Measurements from ENCODE around the gene RAPGEF4. TPM values are rescaled to one million over a fixed set of nuclear protein-coding genes. Genes with fewer than 3 reads are reported as not detected.

The RAPGEF4 gene
- total RNA-seq, 1 experiment from 2014 or later: 2.2 TPM

- TF ChIP-seq, protein P1, sequence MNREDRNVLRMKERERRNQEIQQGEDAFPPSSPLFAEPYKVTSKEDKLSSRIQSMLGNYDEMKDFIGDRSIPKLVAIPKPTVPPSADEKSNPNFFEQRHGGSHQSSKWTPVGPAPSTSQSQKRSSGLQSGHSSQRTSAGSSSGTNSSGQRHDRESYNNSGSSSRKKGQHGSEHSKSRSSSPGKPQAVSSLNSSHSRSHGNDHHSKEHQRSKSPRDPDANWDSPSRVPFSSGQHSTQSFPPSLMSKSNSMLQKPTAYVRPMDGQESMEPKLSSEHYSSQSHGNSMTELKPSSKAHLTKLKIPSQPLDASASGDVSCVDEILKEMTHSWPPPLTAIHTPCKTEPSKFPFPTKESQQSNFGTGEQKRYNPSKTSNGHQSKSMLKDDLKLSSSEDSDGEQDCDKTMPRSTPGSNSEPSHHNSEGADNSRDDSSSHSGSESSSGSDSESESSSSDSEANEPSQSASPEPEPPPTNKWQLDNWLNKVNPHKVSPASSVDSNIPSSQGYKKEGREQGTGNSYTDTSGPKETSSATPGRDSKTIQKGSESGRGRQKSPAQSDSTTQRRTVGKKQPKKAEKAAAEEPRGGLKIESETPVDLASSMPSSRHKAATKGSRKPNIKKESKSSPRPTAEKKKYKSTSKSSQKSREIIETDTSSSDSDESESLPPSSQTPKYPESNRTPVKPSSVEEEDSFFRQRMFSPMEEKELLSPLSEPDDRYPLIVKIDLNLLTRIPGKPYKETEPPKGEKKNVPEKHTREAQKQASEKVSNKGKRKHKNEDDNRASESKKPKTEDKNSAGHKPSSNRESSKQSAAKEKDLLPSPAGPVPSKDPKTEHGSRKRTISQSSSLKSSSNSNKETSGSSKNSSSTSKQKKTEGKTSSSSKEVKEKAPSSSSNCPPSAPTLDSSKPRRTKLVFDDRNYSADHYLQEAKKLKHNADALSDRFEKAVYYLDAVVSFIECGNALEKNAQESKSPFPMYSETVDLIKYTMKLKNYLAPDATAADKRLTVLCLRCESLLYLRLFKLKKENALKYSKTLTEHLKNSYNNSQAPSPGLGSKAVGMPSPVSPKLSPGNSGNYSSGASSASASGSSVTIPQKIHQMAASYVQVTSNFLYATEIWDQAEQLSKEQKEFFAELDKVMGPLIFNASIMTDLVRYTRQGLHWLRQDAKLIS (CRISPR knock-in tag; IDR thresholded peaks at IDR 0.05; ENCODE audit: borderline replicate concordance): no peak
- TF ChIP-seq MYBL2 (CRISPR knock-in tag; IDR thresholded peaks at IDR 0.05) (no peak), HMGA2 (CRISPR knock-in tag; IDR thresholded peaks at IDR 0.05) (no peak), OVOL2 (CRISPR knock-in tag; IDR thresholded peaks at IDR 0.05; ENCODE audit: borderline replicate concordance) (no peak), GTF2I (CRISPR knock-in tag; conservative IDR thresholded peaks at IDR 0.05) (no peak)
- TF ChIP-seq, protein P2, sequence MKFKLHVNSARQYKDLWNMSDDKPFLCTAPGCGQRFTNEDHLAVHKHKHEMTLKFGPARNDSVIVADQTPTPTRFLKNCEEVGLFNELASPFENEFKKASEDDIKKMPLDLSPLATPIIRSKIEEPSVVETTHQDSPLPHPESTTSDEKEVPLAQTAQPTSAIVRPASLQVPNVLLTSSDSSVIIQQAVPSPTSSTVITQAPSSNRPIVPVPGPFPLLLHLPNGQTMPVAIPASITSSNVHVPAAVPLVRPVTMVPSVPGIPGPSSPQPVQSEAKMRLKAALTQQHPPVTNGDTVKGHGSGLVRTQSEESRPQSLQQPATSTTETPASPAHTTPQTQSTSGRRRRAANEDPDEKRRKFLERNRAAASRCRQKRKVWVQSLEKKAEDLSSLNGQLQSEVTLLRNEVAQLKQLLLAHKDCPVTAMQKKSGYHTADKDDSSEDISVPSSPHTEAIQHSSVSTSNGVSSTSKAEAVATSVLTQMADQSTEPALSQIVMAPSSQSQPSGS (CRISPR knock-in tag; IDR thresholded peaks at IDR 0.05; ENCODE audit: borderline replicate concordance, low read depth): no peak
- TF ChIP-seq, protein P3, sequence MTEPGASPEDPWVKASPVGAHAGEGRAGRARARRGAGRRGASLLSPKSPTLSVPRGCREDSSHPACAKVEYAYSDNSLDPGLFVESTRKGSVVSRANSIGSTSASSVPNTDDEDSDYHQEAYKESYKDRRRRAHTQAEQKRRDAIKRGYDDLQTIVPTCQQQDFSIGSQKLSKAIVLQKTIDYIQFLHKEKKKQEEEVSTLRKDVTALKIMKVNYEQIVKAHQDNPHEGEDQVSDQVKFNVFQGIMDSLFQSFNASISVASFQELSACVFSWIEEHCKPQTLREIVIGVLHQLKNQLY (CRISPR knock-in tag; IDR thresholded peaks at IDR 0.05): no peak
- TF ChIP-seq, protein P4, sequence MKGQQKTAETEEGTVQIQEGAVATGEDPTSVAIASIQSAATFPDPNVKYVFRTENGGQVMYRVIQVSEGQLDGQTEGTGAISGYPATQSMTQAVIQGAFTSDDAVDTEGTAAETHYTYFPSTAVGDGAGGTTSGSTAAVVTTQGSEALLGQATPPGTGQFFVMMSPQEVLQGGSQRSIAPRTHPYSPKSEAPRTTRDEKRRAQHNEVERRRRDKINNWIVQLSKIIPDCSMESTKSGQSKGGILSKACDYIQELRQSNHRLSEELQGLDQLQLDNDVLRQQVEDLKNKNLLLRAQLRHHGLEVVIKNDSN (CRISPR knock-in tag; IDR thresholded peaks at IDR 0.05): no peak
Measured at GRCh38 chr2:172974762-172975161, 239.1 kb downstream of the RAPGEF4 start (continued).

DNA sequence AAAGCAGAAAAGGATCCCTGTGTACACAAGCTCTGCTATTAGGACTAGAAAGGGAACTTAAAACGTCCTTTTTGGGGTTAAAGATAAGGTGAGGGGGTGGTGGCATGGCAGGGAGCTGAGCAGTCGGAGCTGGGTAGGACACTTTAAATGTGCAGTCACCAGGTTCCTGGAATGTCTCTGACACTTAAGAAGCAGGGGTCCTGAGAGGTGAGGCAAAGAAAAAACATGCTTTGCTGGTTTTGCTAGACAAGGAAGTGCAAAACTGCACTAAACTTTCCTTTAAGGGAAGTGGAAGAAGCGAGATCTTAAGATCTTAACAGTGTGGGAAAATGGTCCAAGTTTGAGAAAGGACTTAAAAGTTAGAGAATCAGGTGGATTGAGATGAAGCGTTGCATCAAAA, 240.5 kb downstream of the RAPGEF4 start:
- no peaks in the 10 kb centered on the region for H3K36me3 Mint-ChIP-seq
- H3K4me3 Mint-ChIP-seq: no peak overlapping the region
- ATAC-seq (no peak), DNase-seq (ENCODE audit: low spot score) (no peak)
- ChIA-PET CTCF (interaction anchor here (0.8 kb wide), 1 partner anchor 422 kb away, joined by 3 read pairs; no protein-coding TSS in a partner anchor), POLR2A (no interaction called here)
- H3K4me1 Mint-ChIP-seq: peaks cover 10% of the 10 kb centered on the region
- H3K9me3 Mint-ChIP-seq: no peaks in the 10 kb centered on the region
- H3K27me3 Mint-ChIP-seq (ENCODE audit: low read depth): no peaks in the 10 kb centered on the region
- no peak overlapping the region for H3K27ac Mint-ChIP-seq
- TF ChIP-seq GRHL2 (CRISPR knock-in tag; IDR thresholded peaks at IDR 0.05; ENCODE audit: insufficient replicate concordance, severe bottlenecking): no peak
- no peak for TF ChIP-seq FOXK1 (CRISPR knock-in tag; IDR thresholded peaks at IDR 0.05)
- TF ChIP-seq, protein P4 (CRISPR knock-in tag; IDR thresholded peaks at IDR 0.05): no peak
- TF ChIP-seq SOX15 (CRISPR knock-in tag; IDR thresholded peaks at IDR 0.05): no peak
- no peak for TF ChIP-seq EMX1 (CRISPR knock-in tag; IDR thresholded peaks at IDR 0.05)
- TF ChIP-seq ZNF317 (CRISPR knock-in tag; IDR thresholded peaks at IDR 0.05; ENCODE audit: borderline replicate concordance, low read depth): no peak
- TF ChIP-seq ZNF138 (CRISPR knock-in tag; conservative IDR thresholded peaks at IDR 0.05): no peak
- TF ChIP-seq, protein P5, sequence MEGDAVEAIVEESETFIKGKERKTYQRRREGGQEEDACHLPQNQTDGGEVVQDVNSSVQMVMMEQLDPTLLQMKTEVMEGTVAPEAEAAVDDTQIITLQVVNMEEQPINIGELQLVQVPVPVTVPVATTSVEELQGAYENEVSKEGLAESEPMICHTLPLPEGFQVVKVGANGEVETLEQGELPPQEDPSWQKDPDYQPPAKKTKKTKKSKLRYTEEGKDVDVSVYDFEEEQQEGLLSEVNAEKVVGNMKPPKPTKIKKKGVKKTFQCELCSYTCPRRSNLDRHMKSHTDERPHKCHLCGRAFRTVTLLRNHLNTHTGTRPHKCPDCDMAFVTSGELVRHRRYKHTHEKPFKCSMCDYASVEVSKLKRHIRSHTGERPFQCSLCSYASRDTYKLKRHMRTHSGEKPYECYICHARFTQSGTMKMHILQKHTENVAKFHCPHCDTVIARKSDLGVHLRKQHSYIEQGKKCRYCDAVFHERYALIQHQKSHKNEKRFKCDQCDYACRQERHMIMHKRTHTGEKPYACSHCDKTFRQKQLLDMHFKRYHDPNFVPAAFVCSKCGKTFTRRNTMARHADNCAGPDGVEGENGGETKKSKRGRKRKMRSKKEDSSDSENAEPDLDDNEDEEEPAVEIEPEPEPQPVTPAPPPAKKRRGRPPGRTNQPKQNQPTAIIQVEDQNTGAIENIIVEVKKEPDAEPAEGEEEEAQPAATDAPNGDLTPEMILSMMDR (IDR thresholded peaks at IDR 0.05): no peak
- TF ChIP-seq ESRRA (CRISPR knock-in tag; IDR thresholded peaks at IDR 0.05; ENCODE audit: borderline replicate concordance): no peak
- TF ChIP-seq OVOL2 (CRISPR knock-in tag; IDR thresholded peaks at IDR 0.05; ENCODE audit: borderline replicate concordance): no peak
- no peak for TF ChIP-seq ZSCAN18 (CRISPR knock-in tag; IDR thresholded peaks at IDR 0.05)
- TF ChIP-seq, protein P6, sequence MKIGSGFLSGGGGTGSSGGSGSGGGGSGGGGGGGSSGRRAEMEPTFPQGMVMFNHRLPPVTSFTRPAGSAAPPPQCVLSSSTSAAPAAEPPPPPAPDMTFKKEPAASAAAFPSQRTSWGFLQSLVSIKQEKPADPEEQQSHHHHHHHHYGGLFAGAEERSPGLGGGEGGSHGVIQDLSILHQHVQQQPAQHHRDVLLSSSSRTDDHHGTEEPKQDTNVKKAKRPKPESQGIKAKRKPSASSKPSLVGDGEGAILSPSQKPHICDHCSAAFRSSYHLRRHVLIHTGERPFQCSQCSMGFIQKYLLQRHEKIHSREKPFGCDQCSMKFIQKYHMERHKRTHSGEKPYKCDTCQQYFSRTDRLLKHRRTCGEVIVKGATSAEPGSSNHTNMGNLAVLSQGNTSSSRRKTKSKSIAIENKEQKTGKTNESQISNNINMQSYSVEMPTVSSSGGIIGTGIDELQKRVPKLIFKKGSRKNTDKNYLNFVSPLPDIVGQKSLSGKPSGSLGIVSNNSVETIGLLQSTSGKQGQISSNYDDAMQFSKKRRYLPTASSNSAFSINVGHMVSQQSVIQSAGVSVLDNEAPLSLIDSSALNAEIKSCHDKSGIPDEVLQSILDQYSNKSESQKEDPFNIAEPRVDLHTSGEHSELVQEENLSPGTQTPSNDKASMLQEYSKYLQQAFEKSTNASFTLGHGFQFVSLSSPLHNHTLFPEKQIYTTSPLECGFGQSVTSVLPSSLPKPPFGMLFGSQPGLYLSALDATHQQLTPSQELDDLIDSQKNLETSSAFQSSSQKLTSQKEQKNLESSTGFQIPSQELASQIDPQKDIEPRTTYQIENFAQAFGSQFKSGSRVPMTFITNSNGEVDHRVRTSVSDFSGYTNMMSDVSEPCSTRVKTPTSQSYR (CRISPR knock-in tag; IDR thresholded peaks at IDR 0.05): no peak
